Measurements from ENCODE around the gene MAFG.
"Not testable (repeated sequence)": the region's sequence is repeated elsewhere in the genome, so short reads cannot be mapped to it uniquely, and the experiment has no call there.

Gene MAFG

DNA sequence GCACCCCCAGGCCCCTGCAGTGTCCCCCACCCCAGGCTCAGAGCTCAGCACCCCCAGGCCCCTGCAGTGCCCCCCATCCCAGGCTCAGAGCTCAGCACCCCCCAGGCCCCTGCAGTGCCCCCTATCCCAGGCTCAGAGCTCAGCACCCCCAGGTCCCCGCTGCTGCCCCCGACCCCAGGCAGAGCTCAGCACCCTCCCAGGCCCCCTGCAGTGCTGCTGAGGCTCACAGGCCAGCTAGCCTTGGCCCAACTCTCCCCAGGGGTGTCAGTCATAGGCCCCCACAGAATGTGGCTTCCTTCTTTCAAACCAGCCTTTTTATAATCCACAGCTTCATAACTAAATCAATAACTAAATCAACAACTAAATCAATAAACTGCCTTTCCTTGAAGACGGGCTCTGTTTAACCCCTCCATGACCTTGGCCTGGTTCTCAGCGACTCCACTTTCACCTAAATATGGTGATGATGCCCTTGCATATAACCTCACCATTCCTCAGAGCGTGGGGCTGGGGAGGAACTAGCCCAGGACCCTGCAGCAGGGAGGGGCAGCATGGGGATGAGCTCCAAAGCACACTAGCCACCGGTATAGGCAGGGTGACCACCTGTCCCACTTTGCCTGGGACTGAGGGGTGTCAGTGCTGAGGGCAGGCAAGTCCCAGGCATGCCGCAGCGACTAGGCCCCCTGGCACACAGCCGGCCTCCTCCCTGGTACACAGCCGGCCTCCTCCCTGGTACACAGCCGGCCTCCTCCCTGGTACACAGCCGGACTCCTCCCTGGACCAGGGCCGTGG lies 28.4 kb upstream of the MAFG start:
- Histone ChIP-seq H3K9ac (ENCODE audit: low read depth, low read length) (no peak overlapping the region), H3K36me3 (ENCODE audit: control insufficient read depth, insufficient read depth, low read length) (no peaks in the 10 kb centered on the region), H3K9me3 (ENCODE audit: control insufficient read depth, insufficient read depth, low read length) (no peaks in the 10 kb centered on the region), H3K4me1 (ENCODE audit: control insufficient read depth, insufficient read depth, low read length) (no peaks in the 10 kb centered on the region), H3K27me3 (ENCODE audit: control insufficient read depth, insufficient read depth, low read length) (peaks cover 28% of the 10 kb centered on the region), H3K4me3 (ENCODE audit: low read depth, low read length) (no peak overlapping the region)

GRCh38 chr17:81955058-81955681 lies 27.6 kb upstream of the MAFG start:
- H3K27me3 ChIP-seq (ENCODE audit: control insufficient read depth, insufficient read depth, low read length): peaks cover 23% of the 10 kb centered on the region
- H3K4me1 ChIP-seq (ENCODE audit: control insufficient read depth, insufficient read depth, low read length): no peaks in the 10 kb centered on the region
- H3K9me3 ChIP-seq (ENCODE audit: control insufficient read depth, insufficient read depth, low read length): no peaks in the 10 kb centered on the region
- no peaks in the 10 kb centered on the region for H3K36me3 ChIP-seq (ENCODE audit: control insufficient read depth, insufficient read depth, low read length)
- no peak overlapping the region for H3K9ac ChIP-seq (ENCODE audit: low read depth, low read length)
- no peak overlapping the region for H3K4me3 ChIP-seq (ENCODE audit: low read depth, low read length)

- Histone ChIP-seq H3K9me3 (ENCODE audit: control insufficient read depth, insufficient read depth, low read length) (no peaks in the 10 kb centered on the region), H3K27me3 (ENCODE audit: control insufficient read depth, insufficient read depth, low read length) (peaks cover 20% of the 10 kb centered on the region), H3K4me3 (ENCODE audit: low read depth, low read length) (no peak overlapping the region), H3K4me1 (ENCODE audit: control insufficient read depth, insufficient read depth, low read length) (no peaks in the 10 kb centered on the region), H3K9ac (ENCODE audit: low read depth, low read length) (no peak overlapping the region), H3K36me3 (ENCODE audit: control insufficient read depth, insufficient read depth, low read length) (no peaks in the 10 kb centered on the region)
These were observed 26.9 kb upstream of the MAFG start for GRCh38 chr17:81954131-81955057.

DNA sequence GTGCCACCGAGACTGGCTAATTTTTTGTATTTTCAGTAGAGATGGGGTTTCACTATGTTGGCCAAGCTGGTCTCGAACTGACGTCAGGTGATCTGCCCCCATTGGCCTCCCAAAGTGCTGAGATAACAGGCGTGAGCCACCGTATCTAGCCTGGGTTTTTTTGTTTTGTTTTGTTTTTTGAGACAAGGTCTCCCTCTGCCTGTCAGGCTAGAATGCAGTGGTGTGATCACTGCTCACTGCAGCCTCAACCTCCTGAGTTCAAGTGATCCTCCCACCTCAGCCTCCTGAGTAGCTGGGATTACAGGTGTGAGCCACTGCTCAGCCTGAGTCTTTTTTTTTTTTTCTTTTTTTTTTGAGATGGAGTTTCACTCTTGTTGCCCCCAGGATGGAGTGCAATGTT lies 25.9 kb upstream of the MAFG start:
- H3K36me3 ChIP-seq (ENCODE audit: control insufficient read depth, insufficient read depth, low read length); H3K9ac ChIP-seq (ENCODE audit: low read depth, low read length); H3K4me3 ChIP-seq (ENCODE audit: low read depth, low read length); H3K9me3 ChIP-seq (ENCODE audit: control insufficient read depth, insufficient read depth, low read length); H3K4me1 ChIP-seq (ENCODE audit: control insufficient read depth, insufficient read depth, low read length): not testable (repeated sequence)
- H3K27me3 ChIP-seq (ENCODE audit: control insufficient read depth, insufficient read depth, low read length): peaks cover 12% of the 10 kb centered on the region

DNA sequence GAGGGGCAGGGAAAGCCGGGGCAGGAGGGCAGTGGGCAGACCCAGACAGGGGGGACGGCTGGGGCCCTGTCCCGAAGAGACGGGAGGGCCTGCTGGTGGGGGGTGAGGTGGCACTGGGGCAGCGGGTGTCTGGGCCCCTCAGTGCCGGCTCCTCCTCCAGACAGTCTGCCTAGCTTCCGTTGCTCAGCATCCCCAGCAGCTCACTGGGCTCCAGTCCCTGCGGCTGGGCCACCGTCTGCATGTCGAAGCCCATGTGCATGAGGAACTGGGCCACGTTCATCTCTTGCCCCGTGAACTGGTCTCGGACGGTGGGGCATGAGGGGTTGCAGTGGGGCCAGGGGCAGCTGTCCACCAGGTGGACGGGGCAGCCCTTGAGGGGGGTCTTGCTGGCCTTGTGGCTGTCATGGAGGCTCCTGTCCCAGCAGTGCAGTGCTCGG lies 25.3 kb upstream of the MAFG start:
- Histone ChIP-seq H3K9ac (ENCODE audit: low read depth, low read length) (no peak overlapping the region), H3K9me3 (ENCODE audit: control insufficient read depth, insufficient read depth, low read length) (no peaks in the 10 kb centered on the region), H3K36me3 (ENCODE audit: control insufficient read depth, insufficient read depth, low read length) (no peaks in the 10 kb centered on the region), H3K27me3 (ENCODE audit: control insufficient read depth, insufficient read depth, low read length) (peaks cover 6% of the 10 kb centered on the region), H3K4me3 (ENCODE audit: low read depth, low read length) (no peak overlapping the region), H3K4me1 (ENCODE audit: control insufficient read depth, insufficient read depth, low read length) (no peaks in the 10 kb centered on the region)

DNA sequence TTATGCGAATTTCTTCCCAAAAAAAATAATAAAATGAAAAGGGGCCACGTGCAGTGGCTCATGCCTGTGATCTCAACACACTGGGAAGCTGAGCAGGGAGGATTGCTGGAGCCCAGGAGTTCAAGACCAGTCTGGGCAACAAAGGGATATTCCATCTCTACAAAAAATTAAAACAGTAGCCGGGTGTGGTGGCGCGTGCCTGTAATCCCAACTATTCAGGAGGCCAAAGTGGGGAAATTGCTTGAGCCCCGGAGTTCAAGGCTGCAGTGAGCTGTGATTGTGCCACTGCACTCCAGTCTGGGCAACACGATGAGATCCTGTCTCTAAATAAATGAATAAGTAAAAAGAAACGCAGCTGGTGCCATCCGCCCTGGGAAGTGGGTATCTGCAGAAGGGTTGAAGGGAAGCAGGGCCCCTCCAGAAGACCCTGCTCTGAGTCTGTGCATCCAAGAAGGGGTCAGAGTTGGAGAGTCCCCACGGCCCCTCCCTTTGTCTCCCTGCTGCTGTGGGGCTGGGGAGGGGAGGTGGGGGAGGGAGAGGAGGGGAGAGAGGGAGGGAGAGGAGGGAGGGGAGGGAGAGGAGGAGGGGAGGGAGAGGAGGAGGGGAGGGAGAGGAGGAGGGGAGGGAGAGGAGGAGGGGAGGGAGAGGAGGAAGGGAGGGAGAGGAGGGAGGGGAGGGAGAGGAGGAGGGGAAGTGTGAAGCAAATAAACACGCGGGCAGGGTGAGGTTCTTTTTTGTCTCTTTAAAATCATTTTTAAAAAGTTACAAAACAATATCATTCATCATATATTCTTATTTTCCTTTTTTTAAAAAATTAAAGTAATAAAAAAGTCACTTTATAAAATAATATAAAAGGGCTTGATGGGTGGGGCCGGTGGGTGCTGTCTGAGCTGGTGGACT lies 24.5 kb upstream of the MAFG start:
- H3K9ac ChIP-seq (ENCODE audit: low read depth, low read length): no peak overlapping the region
- no peaks in the 10 kb centered on the region for H3K4me1 ChIP-seq (ENCODE audit: control insufficient read depth, insufficient read depth, low read length)
- H3K4me3 ChIP-seq (ENCODE audit: low read depth, low read length): no peak overlapping the region
- H3K9me3 ChIP-seq (ENCODE audit: control insufficient read depth, insufficient read depth, low read length): no peaks in the 10 kb centered on the region
- peaks cover under 1% of the 10 kb centered on the region for H3K27me3 ChIP-seq (ENCODE audit: control insufficient read depth, insufficient read depth, low read length)
- no peaks in the 10 kb centered on the region for H3K36me3 ChIP-seq (ENCODE audit: control insufficient read depth, insufficient read depth, low read length)

- Histone ChIP-seq H3K4me1 (ENCODE audit: control insufficient read depth, insufficient read depth, low read length) (no peaks in the 10 kb centered on the region), H3K36me3 (ENCODE audit: control insufficient read depth, insufficient read depth, low read length) (no peaks in the 10 kb centered on the region), H3K4me3 (ENCODE audit: low read depth, low read length) (no peak overlapping the region), H3K9ac (ENCODE audit: low read depth, low read length) (no peak overlapping the region), H3K9me3 (ENCODE audit: control insufficient read depth, insufficient read depth, low read length) (no peaks in the 10 kb centered on the region), H3K27me3 (ENCODE audit: control insufficient read depth, insufficient read depth, low read length) (no peaks in the 10 kb centered on the region)
These were observed 23.0 kb upstream of the MAFG start for GRCh38 chr17:81950501-81950900.

GRCh38 chr17:81948635-81949378 lies 21.3 kb upstream of the MAFG start:
- Histone ChIP-seq H3K9me3 (ENCODE audit: control insufficient read depth, insufficient read depth, low read length) (no peaks in the 10 kb centered on the region), H3K4me3 (ENCODE audit: low read depth, low read length) (no peak overlapping the region), H3K9ac (ENCODE audit: low read depth, low read length) (no peak overlapping the region)

DNA sequence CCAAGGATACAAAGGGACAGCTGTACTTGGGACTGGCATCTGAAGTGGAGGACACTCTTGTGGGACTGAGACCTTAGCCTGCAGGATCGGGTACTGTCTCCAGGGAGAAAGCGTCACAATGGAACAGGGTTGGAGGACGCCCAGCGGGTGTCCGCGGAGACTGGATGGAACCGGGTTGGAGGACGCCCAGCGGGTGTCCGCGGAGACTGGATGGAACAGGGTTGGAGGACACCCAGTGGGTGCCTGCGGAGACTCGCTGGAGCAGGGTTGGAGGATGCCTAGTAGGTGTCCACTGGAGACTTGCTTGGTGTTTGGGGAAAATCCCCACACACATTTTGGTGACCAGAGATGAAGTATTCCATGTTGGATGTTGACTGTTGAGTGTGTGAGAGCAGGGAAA lies 19.7 kb upstream of the MAFG start, which contains the start of gene MYADML2:
MYADML2 (minus strand) TSS at position 45 of the 400 bp plus-strand sequence. CDS start 5,492 bp downstream, outside the sequence.
- Histone ChIP-seq H3K27me3 (ENCODE audit: control insufficient read depth, insufficient read depth, low read length) (no peaks in the 10 kb centered on the region), H3K36me3 (ENCODE audit: control insufficient read depth, insufficient read depth, low read length) (no peaks in the 10 kb centered on the region), H3K4me3 (ENCODE audit: low read depth, low read length) (no peak within 1 kb of the TSS), H3K4me1 (ENCODE audit: control insufficient read depth, insufficient read depth, low read length) (no peaks in the 10 kb centered on the region), H3K9ac (ENCODE audit: low read depth, low read length) (no peak within 1 kb of the TSS), H3K9me3 (ENCODE audit: control insufficient read depth, insufficient read depth, low read length) (no peaks in the 10 kb centered on the region)

More at GRCh38 chr17:81948635-81949378, 21.3 kb upstream of the MAFG start:
- Histone ChIP-seq H3K36me3 (ENCODE audit: control insufficient read depth, insufficient read depth, low read length) (no peaks in the 10 kb centered on the region), H3K27me3 (ENCODE audit: control insufficient read depth, insufficient read depth, low read length) (no peaks in the 10 kb centered on the region), H3K4me1 (ENCODE audit: control insufficient read depth, insufficient read depth, low read length) (no peaks in the 10 kb centered on the region)

- H3K9me3 ChIP-seq (ENCODE audit: control insufficient read depth, insufficient read depth, low read length): no peaks in the 10 kb centered on the region
- H3K36me3 ChIP-seq (ENCODE audit: control insufficient read depth, insufficient read depth, low read length): no peaks in the 10 kb centered on the region
- no peak overlapping the region for H3K4me3 ChIP-seq (ENCODE audit: low read depth, low read length)
- H3K4me1 ChIP-seq (ENCODE audit: control insufficient read depth, insufficient read depth, low read length): no peaks in the 10 kb centered on the region
- H3K9ac ChIP-seq (ENCODE audit: low read depth, low read length): no peak overlapping the region
- H3K27me3 ChIP-seq (ENCODE audit: control insufficient read depth, insufficient read depth, low read length): no peaks in the 10 kb centered on the region
These were observed 17.3 kb upstream of the MAFG start for GRCh38 chr17:81944858-81945257.
